ENCODE measurements around the gene OTOGL.
"Not testable (repeated sequence)": the region's sequence is repeated elsewhere in the genome, so short reads cannot be mapped to it uniquely, and the experiment has no call there.

The OTOGL gene

GRCh38 chr12:80234667-80235066 lies 135.3 kb downstream of the OTOGL start:
- DNase-seq = no peak

- no peak for DNase-seq
Observed at GRCh38 chr12:80235944-80236343, 136.6 kb downstream of the OTOGL start.

GRCh38 chr12:80239867-80240266 lies 140.5 kb downstream of the OTOGL start:
- no peak for DNase-seq

GRCh38 chr12:80241576-80242273 lies 142.4 kb downstream of the OTOGL start:
- peak; percentile 58 for DNase-seq

- DNase-seq = peak; percentile 65
Observed at GRCh38 chr12:80242321-80242720, 143.0 kb downstream of the OTOGL start.

- DNase-seq = not testable (repeated sequence)
Observed at GRCh38 chr12:80249581-80249980, 150.2 kb downstream of the OTOGL start.

- DNase-seq = peak; percentile 62
Observed at GRCh38 chr12:80257920-80258319, 158.6 kb downstream of the OTOGL start.

- no peak for DNase-seq
Observed at GRCh38 chr12:80260269-80260668, 160.9 kb downstream of the OTOGL start.

GRCh38 chr12:80261403-80261802 lies 162.1 kb downstream of the OTOGL start:
- DNase-seq = no peak

GRCh38 chr12:80262346-80262745 lies 163.0 kb downstream of the OTOGL start:
- DNase-seq = peak; percentile 18

- no peak for DNase-seq
Observed at GRCh38 chr12:80262771-80263170, 163.4 kb downstream of the OTOGL start.

GRCh38 chr12:80264386-80264785 lies 165.0 kb downstream of the OTOGL start:
- DNase-seq = no peak

- DNase-seq = no peak
Observed at GRCh38 chr12:80264891-80265290, 165.6 kb downstream of the OTOGL start.

- peak; percentile 48 for DNase-seq
Observed at GRCh38 chr12:80268924-80269749, 169.8 kb downstream of the OTOGL start.

GRCh38 chr12:80269803-80270552 lies 170.6 kb downstream of the OTOGL start:
- DNase-seq = peak; percentile 75

- no peak for DNase-seq
Observed at GRCh38 chr12:80271780-80272179, 172.4 kb downstream of the OTOGL start.

GRCh38 chr12:80272387-80272915 lies 173.1 kb downstream of the OTOGL start:
- DNase-seq = peak; percentile 88

- DNase-seq = no peak
Observed at GRCh38 chr12:80273144-80273543, 173.8 kb downstream of the OTOGL start.

- DNase-seq = no peak
Observed at GRCh38 chr12:80277732-80278131, 178.4 kb downstream of the OTOGL start.

- no peak for DNase-seq
Observed at GRCh38 chr12:80282226-80282625, 182.9 kb downstream of the OTOGL start.

- no peak for DNase-seq
Observed at GRCh38 chr12:80282761-80283160, 183.4 kb downstream of the OTOGL start.

GRCh38 chr12:80291108-80291754 lies 191.9 kb downstream of the OTOGL start:
- DNase-seq = no peak

- DNase-seq = peak; percentile 55
Observed at GRCh38 chr12:80293347-80293746, 194.0 kb downstream of the OTOGL start.
